ENCODE measurements around the gene LIPK.
"Not testable (repeated sequence)": the region's sequence is repeated elsewhere in the genome, so short reads cannot be mapped to it uniquely, and the experiment has no call there.

Gene LIPK

DNA sequence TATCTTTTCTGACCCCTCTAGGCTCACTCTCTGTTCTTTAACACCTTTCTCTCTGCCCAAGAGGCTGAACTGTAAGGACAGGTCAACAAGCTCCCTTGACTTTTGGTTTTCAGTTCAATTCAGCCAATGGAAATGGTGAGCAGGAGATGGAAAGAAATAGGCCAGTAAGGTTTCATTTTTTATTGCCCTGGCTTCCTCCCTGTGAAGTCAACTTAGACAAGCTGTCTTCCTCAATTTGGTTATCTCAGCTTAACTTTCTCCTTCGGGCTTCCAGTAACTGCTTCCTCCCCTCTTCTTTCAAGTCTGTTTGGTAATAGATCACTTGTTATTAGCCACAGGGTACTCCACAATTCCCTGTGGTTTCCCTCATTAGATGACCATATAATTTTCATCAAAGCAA, 19.7 kb downstream of the LIPK start:
- DNase-seq, result no peak

GRCh38 chr10:88728107-88728763, 22.2 kb downstream of the LIPK start:
- peak; percentile 69 for DNase-seq

- no peak for DNase-seq
Observed at GRCh38 chr10:88730864-88731263, 24.8 kb downstream of the LIPK start.

DNA sequence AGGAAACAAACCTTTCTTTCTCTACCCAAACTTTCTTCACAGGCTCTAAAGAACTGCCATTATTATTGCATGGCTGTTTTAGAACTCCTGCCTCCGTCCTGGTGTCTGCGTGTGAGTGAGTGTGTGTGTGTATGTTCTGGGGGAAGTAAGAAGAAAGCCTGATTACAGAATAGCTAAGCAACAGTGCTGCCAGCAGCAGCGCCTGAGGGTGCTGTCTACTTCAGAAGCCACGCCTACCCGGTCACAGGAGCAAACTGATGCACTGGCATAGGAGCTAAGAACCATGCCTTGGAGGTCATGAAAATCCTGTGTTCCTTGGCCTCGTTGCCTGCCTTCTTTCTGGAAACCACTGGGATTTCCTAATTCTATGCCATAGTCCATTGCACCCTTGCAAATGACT, 25.2 kb downstream of the LIPK start:
- no peak for DNase-seq

GRCh38 chr10:88733215-88733614, 27.2 kb downstream of the LIPK start:
- no peak for DNase-seq

DNA sequence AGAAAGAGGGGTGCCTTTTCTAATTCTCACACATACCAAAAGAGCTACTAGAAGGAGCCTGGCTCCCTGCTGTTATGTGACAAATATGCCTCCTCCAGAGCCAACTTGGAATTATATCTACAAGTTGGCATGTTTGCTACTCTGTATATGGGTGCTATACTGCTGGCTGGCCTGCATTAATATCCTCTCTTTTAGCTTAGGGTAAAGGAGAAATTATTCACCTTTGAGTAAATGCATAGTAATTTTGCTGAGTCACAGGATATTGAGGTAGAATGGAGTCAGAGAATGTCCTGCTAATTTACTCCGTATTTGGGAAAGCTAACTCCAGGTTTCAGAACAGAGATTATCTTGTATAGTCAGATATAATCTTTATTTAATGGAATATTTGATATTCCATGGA, 29.6 kb downstream of the LIPK start:
- no peak for DNase-seq

DNA sequence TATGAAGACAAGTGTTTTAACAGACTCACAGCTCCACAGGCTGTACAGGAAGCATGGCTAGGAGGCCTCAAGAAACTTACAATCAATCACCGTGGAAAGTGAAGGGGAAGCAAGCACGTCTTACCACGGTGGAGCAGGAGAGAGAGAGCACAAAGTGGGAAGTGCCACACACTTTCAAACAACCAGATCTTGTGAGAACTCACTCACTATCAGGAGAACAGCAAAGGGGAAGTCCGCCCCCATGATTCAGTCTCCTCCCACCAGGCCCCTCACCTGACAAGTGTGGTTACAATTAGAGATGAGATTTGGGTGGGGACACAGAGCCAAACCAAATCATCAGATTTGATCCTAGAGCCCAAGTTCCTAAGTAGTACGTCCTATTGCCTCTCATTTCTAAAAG, 35.9 kb downstream of the LIPK start:
- DNase-seq, result not testable (repeated sequence)

GRCh38 chr10:88742448-88742847, 36.4 kb downstream of the LIPK start:
- no peak for DNase-seq

- no peak for DNase-seq
Observed at GRCh38 chr10:88744002-88744401, 38.0 kb downstream of the LIPK start.

DNA sequence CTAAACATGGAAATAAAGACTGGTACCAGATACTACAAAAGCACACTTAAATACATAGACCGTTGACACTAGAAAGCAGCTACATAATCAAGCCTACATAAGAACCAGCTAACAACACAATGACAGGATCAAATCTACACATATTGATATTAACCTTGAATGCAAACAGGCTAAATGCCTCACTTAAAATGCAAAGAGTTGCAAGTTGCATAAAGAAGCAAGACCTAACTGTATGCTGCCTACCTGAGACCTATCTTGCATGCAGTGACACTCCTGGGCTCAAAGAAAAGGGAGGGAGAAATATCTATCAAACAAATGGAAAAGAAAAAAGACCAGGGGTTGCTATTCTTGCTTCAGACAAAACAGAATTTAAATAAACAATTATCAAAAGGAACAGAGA, 39.6 kb downstream of the LIPK start:
- DNase-seq, result no peak

DNA sequence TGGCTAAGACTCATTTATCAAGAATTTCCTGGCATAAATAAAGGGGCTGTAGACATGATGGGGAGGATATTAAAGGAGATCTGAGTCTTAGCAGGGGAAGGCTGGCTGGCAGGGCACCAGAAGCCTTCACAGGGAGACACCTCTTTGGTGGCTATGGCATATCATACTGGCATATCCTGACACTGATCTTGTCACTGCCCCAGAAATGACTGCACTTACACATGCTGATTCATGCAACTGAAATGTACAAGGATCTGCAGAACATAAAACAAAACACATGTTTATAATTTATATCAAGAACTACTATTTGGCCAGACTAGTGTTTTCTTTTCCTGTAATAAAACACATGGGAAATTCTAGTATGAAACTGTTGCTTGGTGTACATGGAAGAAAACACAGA, 48.2 kb downstream of the LIPK start:
- DNase-seq, result no peak

GRCh38 chr10:88755753-88756152, 49.7 kb downstream of the LIPK start:
- DNase-seq, result peak; percentile 48

- DNase-seq, result no peak
Observed at GRCh38 chr10:88756660-88757059, 50.6 kb downstream of the LIPK start.

- no peak for DNase-seq
Observed at GRCh38 chr10:88759366-88760101, 53.5 kb downstream of the LIPK start, which contains the start of gene LIPN. TSS of gene LIPN (plus strand) at chr10:88760020. CDS start at chr10:88761406, 1,386 bp downstream.

GRCh38 chr10:88762906-88763305, 56.9 kb downstream of the LIPK start:
- no peak for DNase-seq

DNA sequence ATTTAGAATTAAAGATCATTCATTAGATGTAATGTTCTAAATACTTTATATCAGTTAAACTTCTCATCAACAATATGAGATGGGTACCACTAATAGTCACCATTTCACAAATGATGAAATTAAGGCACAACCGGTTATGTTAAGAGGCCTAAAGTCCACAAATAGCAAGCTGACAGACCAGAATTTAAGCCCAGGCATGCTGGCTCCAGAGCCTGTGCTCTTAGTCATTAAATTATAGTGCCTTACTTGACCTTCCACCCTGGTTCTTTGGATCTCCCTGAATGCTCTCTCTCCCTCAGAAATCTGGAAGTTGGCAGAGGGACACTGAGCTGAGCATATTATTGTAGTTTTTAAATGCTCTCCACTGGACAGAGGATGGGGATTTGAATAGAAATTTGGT, 57.4 kb downstream of the LIPK start:
- no peak for DNase-seq

DNA sequence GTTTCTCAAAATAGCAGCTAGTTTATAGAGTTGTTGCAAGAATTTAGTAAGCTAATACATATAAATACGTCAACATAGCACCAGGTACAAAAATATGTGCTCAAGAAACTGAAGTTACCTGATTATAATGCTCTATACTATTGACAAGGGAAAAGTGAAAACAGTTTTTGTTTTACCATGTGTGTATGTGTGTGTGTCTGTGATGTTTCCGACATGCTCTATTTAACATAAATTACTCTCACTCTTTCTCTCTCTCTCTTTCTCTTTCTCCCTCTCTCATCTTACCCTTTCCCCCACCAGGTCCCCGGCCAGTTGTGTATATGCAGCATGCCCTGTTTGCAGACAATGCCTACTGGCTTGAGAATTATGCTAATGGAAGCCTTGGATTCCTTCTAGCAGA, 58.1 kb downstream of the LIPK start:
- DNase-seq, result no peak

GRCh38 chr10:88765816-88766215, 59.8 kb downstream of the LIPK start:
- DNase-seq, result no peak

DNA sequence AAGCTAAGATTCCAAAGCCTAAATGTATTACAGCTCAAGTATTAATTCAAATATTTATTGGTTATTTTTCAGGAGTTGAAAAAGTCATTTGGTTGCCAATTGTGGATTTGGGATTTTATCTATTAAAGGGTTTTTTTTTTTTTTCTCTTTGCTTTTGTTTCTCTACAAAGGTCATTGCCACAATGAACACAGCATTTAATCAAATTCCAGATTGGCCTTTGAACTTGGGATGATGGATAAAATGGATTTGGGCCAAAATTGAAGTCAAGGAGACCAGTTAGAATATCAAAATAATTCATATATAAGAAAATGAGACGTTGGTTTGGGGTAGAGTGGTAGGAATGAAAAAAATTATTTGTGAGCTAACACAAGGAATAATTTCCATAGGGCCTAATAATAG, 63.3 kb downstream of the LIPK start:
- DNase-seq, result no peak

- DNase-seq, result no peak
Observed at GRCh38 chr10:88781206-88781605, 75.2 kb downstream of the LIPK start.

GRCh38 chr10:88782222-88782621, 76.2 kb downstream of the LIPK start:
- DNase-seq, result no peak

DNA sequence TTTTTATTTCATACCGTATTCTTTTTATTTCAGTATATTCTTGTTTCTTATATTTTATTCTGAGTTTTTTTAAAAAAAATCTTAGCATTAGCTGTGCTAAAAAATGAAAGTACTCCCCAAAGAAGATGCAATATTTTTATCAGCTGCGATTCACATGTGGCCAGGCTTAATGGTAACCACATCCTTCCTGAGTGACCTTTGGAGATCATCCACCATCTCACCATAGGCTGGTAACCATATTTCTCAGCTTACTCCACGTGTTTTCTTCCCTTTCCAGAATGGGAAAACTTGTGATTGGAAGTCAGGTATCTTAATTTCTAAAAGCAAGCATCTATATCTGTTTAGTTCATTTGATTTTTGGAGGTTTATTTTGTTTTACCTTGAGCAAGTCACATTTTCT, 77.7 kb downstream of the LIPK start:
- DNase-seq, result no peak

GRCh38 chr10:88786032-88786770, 80.2 kb downstream of the LIPK start:
- no peak for DNase-seq

- DNase-seq, result no peak
Observed at GRCh38 chr10:88787463-88787862, 81.4 kb downstream of the LIPK start.

Data from stimulated activated CD4-positive, alpha-beta T cell treated with anti-CD3 and anti-CD28 coated beads, Interleukin-15, amount 100 ng/mL, for 24 hours (primary cell).